Measurements from ENCODE around the gene NAALADL2. TPM values are rescaled to one million over a fixed set of nuclear protein-coding genes. Genes with fewer than 3 reads are reported as not detected.

NAALADL2 gene
- total RNA-seq, 5 donors from 2014 or later (not counting 1 experiment from before 2014, with no cell fraction given) = 0.13 to 1.4 (median 0.36) TPM; not detected in 1

DNA sequence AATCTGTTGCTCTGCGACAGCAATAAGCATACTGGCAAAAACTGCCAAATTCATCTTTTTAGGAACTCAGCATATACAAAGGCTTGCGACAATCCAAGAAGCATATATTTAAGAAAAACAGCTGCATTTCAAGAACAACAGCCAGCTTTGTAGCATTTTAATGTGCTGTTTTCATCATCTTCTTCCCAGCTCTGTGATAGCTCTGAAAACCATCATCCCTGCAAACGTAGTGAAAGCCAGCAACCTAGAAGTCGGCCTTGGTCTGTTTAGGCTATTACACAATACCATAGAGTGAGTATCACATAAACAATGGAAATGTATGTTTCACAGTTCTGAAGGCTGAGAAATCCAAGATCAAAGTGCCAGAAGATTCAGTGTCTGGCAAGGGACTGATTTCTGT lies 187.5 kb downstream of the NAALADL2 start:
- Histone ChIP-seq H3K9me3 (no peaks in the 10 kb centered on the region), H3K27me3 (replicated peaks in 1 of 2; ENCODE audit: control insufficient read depth in 2 of 2, extremely low read depth in 1 of 2, insufficient read depth in 2 of 2, low read length in 1 of 2) (no peaks in the 10 kb centered on the region), H3K27ac (ENCODE audit: low read length) (no peak overlapping the region), H3K4me1 (ENCODE audit: control insufficient read depth in 1 of 2, extremely low read depth in 1 of 2, insufficient read depth in 2 of 2, low read length in 2 of 2) (no peaks in the 10 kb centered on the region), H3K36me3 (ENCODE audit: control insufficient read depth in 2 of 2, extremely low read depth in 1 of 2, insufficient read depth in 1 of 2, low read length in 1 of 2) (no peaks in the 10 kb centered on the region), H3K4me3 (ENCODE audit: control insufficient read depth in 1 of 2, extremely low read depth in 1 of 2, low read length in 1 of 2) (no peak overlapping the region)
- Mint-ChIP-seq H3K4me3 (no peak overlapping the region), H3K27ac (no peak overlapping the region), H3K36me3 (no peaks in the 10 kb centered on the region), H3K27me3 (no peaks in the 10 kb centered on the region), H3K9me3 (peaks cover 4 to 23% (median 7%) of the 10 kb centered on the region in 3 donors), H3K4me1 (no peaks in the 10 kb centered on the region)
- ATAC-seq (replicated peaks in 1 of 4) (no peak), DNase-seq (no peak)
- ChIA-PET POLR2A (no interaction called here), CTCF (no interaction called here)
- 100% methylated on average over 1 of the region's 4 CpGs for WGBS (ENCODE audit: insufficient coverage)

DNA sequence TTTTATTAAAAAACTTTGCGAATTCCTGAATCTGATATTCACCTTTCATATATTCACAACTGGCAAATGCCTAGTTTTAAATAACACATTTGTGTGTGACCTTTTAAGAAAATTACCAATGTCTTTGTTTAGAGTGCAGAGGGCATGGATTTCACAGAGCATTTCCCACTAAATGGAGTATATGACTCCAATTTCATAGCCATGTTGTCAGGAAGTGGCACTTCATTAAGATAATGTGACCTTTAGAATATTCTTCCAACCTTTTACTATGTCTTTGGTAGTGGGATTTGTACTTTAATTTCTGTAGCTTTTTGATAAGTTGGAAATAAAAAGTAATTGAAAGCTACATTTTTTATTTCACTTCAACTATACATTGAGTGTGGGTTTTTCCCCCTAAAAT lies 188.7 kb downstream of the NAALADL2 start:
- POLR2A ChIA-PET = interaction anchor here in 1 of 2 donors (0.6 kb wide), 1 partner anchor 9 kb away, joined by 3 read pairs; no protein-coding TSS in a partner anchor
- H3K9me3 Mint-ChIP-seq = peaks cover 4 to 20% (median 9%) of the 10 kb centered on the region in 3 donors

DNA sequence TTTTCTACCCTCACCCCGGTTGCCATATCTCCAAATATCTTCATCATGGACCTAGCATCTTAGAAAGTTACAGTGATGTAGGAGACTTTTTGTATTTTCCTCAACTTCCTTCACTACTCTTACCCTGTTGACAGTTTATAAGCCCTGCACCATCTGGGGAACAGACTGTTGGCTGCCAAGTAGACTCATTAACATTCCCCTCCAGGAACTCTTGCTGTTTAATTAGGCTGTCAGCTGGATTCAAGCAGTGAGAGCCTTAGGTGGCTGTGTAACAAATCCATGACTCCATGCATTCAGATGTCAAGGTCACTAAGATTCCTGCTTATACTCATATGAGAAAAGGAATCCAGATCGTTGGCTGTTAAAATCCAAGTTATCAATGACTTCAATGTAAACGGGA lies 198.3 kb downstream of the NAALADL2 start:
- Mint-ChIP-seq H3K9me3 (peaks cover 3 to 40% (median 23%) of the 10 kb centered on the region in 3 donors), H3K4me3 (no peak overlapping the region), H3K36me3 (no peaks in the 10 kb centered on the region), H3K27ac (no peak overlapping the region), H3K4me1 (no peaks in the 10 kb centered on the region), H3K27me3 (no peaks in the 10 kb centered on the region)
- Histone ChIP-seq H3K4me3 (ENCODE audit: control insufficient read depth in 1 of 2, extremely low read depth in 1 of 2, low read length in 1 of 2) (no peak overlapping the region), H3K4me1 (ENCODE audit: control insufficient read depth in 1 of 2, extremely low read depth in 1 of 2, insufficient read depth in 2 of 2, low read length in 2 of 2) (no peaks in the 10 kb centered on the region), H3K36me3 (ENCODE audit: control insufficient read depth in 2 of 2, extremely low read depth in 1 of 2, insufficient read depth in 1 of 2, low read length in 1 of 2) (no peaks in the 10 kb centered on the region), H3K27me3 (replicated peaks in 1 of 2; ENCODE audit: control insufficient read depth in 2 of 2, extremely low read depth in 1 of 2, insufficient read depth in 2 of 2, low read length in 1 of 2) (no peaks in the 10 kb centered on the region), H3K9me3 (no peaks in the 10 kb centered on the region), H3K27ac (ENCODE audit: low read length) (no peak overlapping the region)
- DNase-seq (no peak), ATAC-seq (replicated peaks in 1 of 4) (no peak)
- CTCF ChIA-PET = no interaction called here
- WGBS (ENCODE audit: insufficient coverage) = 92% methylated on average over 2 of the region's 3 CpGs
- POLR2A ChIA-PET = no interaction called here

More for the DNA sequence above, 188.7 kb downstream of the NAALADL2 start:
- no peak for ATAC-seq (replicated peaks in 1 of 4)
- Histone ChIP-seq H3K9me3 (no peaks in the 10 kb centered on the region), H3K4me1 (ENCODE audit: control insufficient read depth in 1 of 2, extremely low read depth in 1 of 2, insufficient read depth in 2 of 2, low read length in 2 of 2) (no peaks in the 10 kb centered on the region), H3K27ac (ENCODE audit: low read length) (no peak overlapping the region), H3K36me3 (ENCODE audit: control insufficient read depth in 2 of 2, extremely low read depth in 1 of 2, insufficient read depth in 1 of 2, low read length in 1 of 2) (no peaks in the 10 kb centered on the region), H3K4me3 (ENCODE audit: control insufficient read depth in 1 of 2, extremely low read depth in 1 of 2, low read length in 1 of 2) (no peak overlapping the region), H3K27me3 (replicated peaks in 1 of 2; ENCODE audit: control insufficient read depth in 2 of 2, extremely low read depth in 1 of 2, insufficient read depth in 2 of 2, low read length in 1 of 2) (no peaks in the 10 kb centered on the region)
- Mint-ChIP-seq H3K4me1 (no peaks in the 10 kb centered on the region), H3K36me3 (no peaks in the 10 kb centered on the region), H3K4me3 (no peak overlapping the region), H3K27me3 (no peaks in the 10 kb centered on the region), H3K27ac (no peak overlapping the region)
- no CpG with 5 or more reads among the region's 1 CpG for WGBS (ENCODE audit: insufficient coverage)
- no peak for DNase-seq
- CTCF ChIA-PET = no interaction called here

DNA sequence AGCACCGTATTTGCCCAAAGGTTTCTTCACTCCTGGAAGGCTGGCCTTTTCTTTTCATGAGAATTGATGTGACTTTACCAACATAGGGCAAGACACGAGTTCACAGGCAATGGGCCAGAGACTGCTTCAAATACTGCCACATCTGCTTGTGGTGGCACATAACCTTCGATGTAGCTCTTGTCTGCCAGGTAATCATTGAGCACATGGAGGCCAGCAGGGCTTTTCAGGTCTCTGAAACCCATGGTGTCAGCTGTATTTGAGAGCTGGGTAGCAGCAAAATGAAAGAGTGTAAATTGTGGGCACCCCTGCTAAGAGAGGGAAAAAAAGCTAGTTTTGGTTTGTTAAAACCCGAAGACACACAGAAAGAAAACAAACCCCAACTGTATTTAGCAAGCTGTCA lies 200.7 kb downstream of the NAALADL2 start:
- 72% methylated on average over 2 of the region's 4 CpGs for WGBS (ENCODE audit: insufficient coverage)
- CTCF ChIA-PET = interaction anchor here (0.6 kb wide), 2 partner anchors 41 to 1348 kb away, joined by 3 read pairs; no protein-coding TSS in a partner anchor

DNA sequence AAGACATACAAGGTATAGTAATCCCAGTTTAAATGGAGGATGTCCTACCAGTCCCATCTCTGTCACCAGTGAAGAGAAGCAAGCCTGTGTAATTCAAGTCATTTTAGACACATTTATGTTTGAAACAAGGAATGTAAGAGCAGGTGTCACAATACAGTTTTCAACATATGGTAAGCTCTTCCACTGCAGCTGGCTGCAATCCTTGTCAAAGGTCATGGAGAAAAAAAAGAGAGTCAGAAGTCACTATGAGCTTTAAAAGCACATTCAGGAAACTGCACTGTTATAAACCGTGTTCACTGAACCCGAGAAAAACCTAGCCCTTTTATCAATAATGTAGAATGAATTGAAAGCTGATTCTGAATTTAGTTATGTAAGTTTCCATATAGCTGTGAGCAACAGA lies 206.4 kb downstream of the NAALADL2 start:
- POLR2A ChIA-PET = no interaction called here
- Histone ChIP-seq H3K36me3 (ENCODE audit: control insufficient read depth in 2 of 2, extremely low read depth in 1 of 2, insufficient read depth in 1 of 2, low read length in 1 of 2) (no peaks in the 10 kb centered on the region), H3K27me3 (replicated peaks in 1 of 2; ENCODE audit: control insufficient read depth in 2 of 2, extremely low read depth in 1 of 2, insufficient read depth in 2 of 2, low read length in 1 of 2) (no peaks in the 10 kb centered on the region), H3K4me3 (ENCODE audit: control insufficient read depth in 1 of 2, extremely low read depth in 1 of 2, low read length in 1 of 2) (no peak overlapping the region), H3K27ac (ENCODE audit: low read length) (no peak overlapping the region), H3K9me3 (no peaks in the 10 kb centered on the region), H3K4me1 (ENCODE audit: control insufficient read depth in 1 of 2, extremely low read depth in 1 of 2, insufficient read depth in 2 of 2, low read length in 2 of 2) (no peaks in the 10 kb centered on the region)
- DNase-seq (no peak), ATAC-seq (replicated peaks in 1 of 4) (no peak)
- Mint-ChIP-seq H3K27me3 (no peaks in the 10 kb centered on the region), H3K9me3 (peaks cover 0 to 19% (median 4%) of the 10 kb centered on the region in 3 donors), H3K36me3 (no peaks in the 10 kb centered on the region), H3K4me3 (no peak overlapping the region), H3K4me1 (no peaks in the 10 kb centered on the region), H3K27ac (no peak overlapping the region)
- WGBS (ENCODE audit: insufficient coverage) = no CpG with 5 or more reads among the region's 2 CpGs
- CTCF ChIA-PET = no interaction called here

More for the DNA sequence above, 200.7 kb downstream of the NAALADL2 start:
- Mint-ChIP-seq H3K27me3 (no peaks in the 10 kb centered on the region), H3K27ac (no peak overlapping the region), H3K9me3 (peaks cover 3 to 39% (median 17%) of the 10 kb centered on the region in 3 donors), H3K4me3 (no peak overlapping the region), H3K36me3 (no peaks in the 10 kb centered on the region), H3K4me1 (no peaks in the 10 kb centered on the region)
- no peaks in the 10 kb centered on the region for H3K27me3 ChIP-seq (replicated peaks in 1 of 2; ENCODE audit: control insufficient read depth in 2 of 2, extremely low read depth in 1 of 2, insufficient read depth in 2 of 2, low read length in 1 of 2)
- no peak overlapping the region for H3K4me3 ChIP-seq (ENCODE audit: control insufficient read depth in 1 of 2, extremely low read depth in 1 of 2, low read length in 1 of 2)
- ATAC-seq (replicated peaks in 1 of 4) = no peak
- H3K36me3 ChIP-seq (ENCODE audit: control insufficient read depth in 2 of 2, extremely low read depth in 1 of 2, insufficient read depth in 1 of 2, low read length in 1 of 2) = no peaks in the 10 kb centered on the region
- POLR2A ChIA-PET = no interaction called here
- DNase-seq = no peak
- no peak overlapping the region for H3K27ac ChIP-seq (ENCODE audit: low read length)
- no peaks in the 10 kb centered on the region for H3K4me1 ChIP-seq (ENCODE audit: control insufficient read depth in 1 of 2, extremely low read depth in 1 of 2, insufficient read depth in 2 of 2, low read length in 2 of 2)
- H3K9me3 ChIP-seq = no peaks in the 10 kb centered on the region

DNA sequence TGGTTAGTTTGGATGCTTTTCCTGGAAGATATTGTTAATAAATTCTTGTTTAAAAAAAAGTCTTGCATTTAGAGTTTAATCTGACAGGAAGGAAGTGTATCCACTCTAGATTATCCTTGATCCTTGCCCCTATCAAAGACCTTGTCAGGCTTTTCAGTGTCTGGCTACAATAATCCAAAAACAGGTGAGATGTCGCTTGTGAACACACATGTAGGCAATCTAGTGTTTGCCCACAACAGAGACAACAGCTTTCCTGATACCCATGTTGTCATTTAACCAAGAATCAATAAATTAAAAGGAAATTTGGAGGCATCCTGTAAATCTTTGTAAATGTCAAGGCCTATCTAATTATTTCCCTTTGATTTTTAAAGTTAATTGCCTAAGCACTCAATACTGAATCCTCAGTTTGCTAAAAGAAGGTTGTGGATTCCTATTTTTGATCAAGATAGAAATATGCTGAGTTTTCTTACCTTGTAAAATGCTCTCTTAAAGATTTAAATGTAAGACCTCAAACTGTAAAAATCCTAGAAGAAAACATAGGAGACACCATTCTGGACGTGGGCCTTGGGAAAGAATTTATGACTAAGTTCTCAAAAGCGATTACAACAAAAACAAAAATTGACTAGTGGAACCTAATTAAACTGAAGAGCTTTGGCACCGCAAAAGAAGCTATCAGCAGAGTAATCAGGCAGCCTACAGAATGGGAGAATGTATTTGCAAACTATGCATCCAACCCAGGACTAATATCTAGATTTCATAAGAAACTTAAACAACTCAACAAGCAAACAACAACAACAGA lies 207.7 kb downstream of the NAALADL2 start:
- H3K4me3 Mint-ChIP-seq = no peak overlapping the region

More for the DNA sequence above, 207.7 kb downstream of the NAALADL2 start:
- Mint-ChIP-seq H3K27ac (no peak overlapping the region), H3K36me3 (no peaks in the 10 kb centered on the region), H3K4me1 (no peaks in the 10 kb centered on the region), H3K27me3 (no peaks in the 10 kb centered on the region), H3K9me3 (peaks cover 0 to 19% (median 4%) of the 10 kb centered on the region in 3 donors)
- DNase-seq (no peak), ATAC-seq (replicated peaks in 1 of 4) (no peak)
- Histone ChIP-seq H3K27me3 (replicated peaks in 1 of 2; ENCODE audit: control insufficient read depth in 2 of 2, extremely low read depth in 1 of 2, insufficient read depth in 2 of 2, low read length in 1 of 2) (no peaks in the 10 kb centered on the region), H3K36me3 (ENCODE audit: control insufficient read depth in 2 of 2, extremely low read depth in 1 of 2, insufficient read depth in 1 of 2, low read length in 1 of 2) (no peaks in the 10 kb centered on the region), H3K27ac (ENCODE audit: low read length) (no peak overlapping the region), H3K9me3 (no peaks in the 10 kb centered on the region), H3K4me3 (ENCODE audit: control insufficient read depth in 1 of 2, extremely low read depth in 1 of 2, low read length in 1 of 2) (no peak overlapping the region), H3K4me1 (ENCODE audit: control insufficient read depth in 1 of 2, extremely low read depth in 1 of 2, insufficient read depth in 2 of 2, low read length in 2 of 2) (no peaks in the 10 kb centered on the region)
- POLR2A ChIA-PET = no interaction called here
- WGBS (ENCODE audit: insufficient coverage) = 85% methylated on average over 2 of the region's 4 CpGs
- CTCF ChIA-PET = no interaction called here
